HG02759 (cell line): ENCODE data around the gene RYR2.
"Not testable (repeated sequence)": the region's sequence is repeated elsewhere in the genome, so short reads cannot be mapped to it uniquely, and the experiment has no call there.

Experiments used
- ATAC-seq: cut with Tn5 transposase; IDR thresholded peaks from one replicate; pipeline ENCODE4 v1.9.1; 2021; ENCODE audit warnings: mild to moderate bottlenecking, moderate library complexity; ENCODE audit not compliant: unreplicated experiment

The RYR2 gene

GRCh38 chr1:237241038-237241437, 199.1 kb downstream of the RYR2 start:
- no peak for ATAC-seq

GRCh38 chr1:237244778-237245177, 202.8 kb downstream of the RYR2 start:
- ATAC-seq: no peak

- ATAC-seq: no peak
Observed at GRCh38 chr1:237247442-237247841, 205.5 kb downstream of the RYR2 start.

GRCh38 chr1:237249120-237249519, 207.1 kb downstream of the RYR2 start:
- no peak for ATAC-seq

GRCh38 chr1:237250055-237250454, 208.1 kb downstream of the RYR2 start:
- ATAC-seq: no peak

GRCh38 chr1:237255071-237255470, 213.1 kb downstream of the RYR2 start:
- no peak for ATAC-seq

GRCh38 chr1:237258871-237259270, 216.9 kb downstream of the RYR2 start:
- no peak for ATAC-seq

GRCh38 chr1:237261198-237261597, 219.2 kb downstream of the RYR2 start:
- ATAC-seq: no peak

GRCh38 chr1:237267743-237268142, 225.8 kb downstream of the RYR2 start:
- no peak for ATAC-seq

- ATAC-seq: peak; percentile 47
Observed at GRCh38 chr1:237269938-237270337, 228.0 kb downstream of the RYR2 start.

- ATAC-seq: no peak
Observed at GRCh38 chr1:237270353-237270752, 228.4 kb downstream of the RYR2 start.

- ATAC-seq: not testable (repeated sequence)
Observed at GRCh38 chr1:237277994-237278393, 236.0 kb downstream of the RYR2 start.

GRCh38 chr1:237279629-237280028, 237.6 kb downstream of the RYR2 start:
- ATAC-seq: no peak

- no peak for ATAC-seq
Observed at GRCh38 chr1:237281481-237281880, 239.5 kb downstream of the RYR2 start.

GRCh38 chr1:237282208-237282783, 240.3 kb downstream of the RYR2 start:
- ATAC-seq: no peak

GRCh38 chr1:237287876-237288521, 246.0 kb downstream of the RYR2 start:
- no peak for ATAC-seq

GRCh38 chr1:237293804-237294203, 251.8 kb downstream of the RYR2 start:
- no peak for ATAC-seq

- no peak for ATAC-seq
Observed at GRCh38 chr1:237296861-237297260, 254.9 kb downstream of the RYR2 start.

- no peak for ATAC-seq
Observed at GRCh38 chr1:237300642-237301041, 258.7 kb downstream of the RYR2 start.

- ATAC-seq: no peak
Observed at GRCh38 chr1:237303929-237304328, 261.9 kb downstream of the RYR2 start.

GRCh38 chr1:237306726-237307125, 264.7 kb downstream of the RYR2 start:
- ATAC-seq: no peak

GRCh38 chr1:237309595-237310118, 267.7 kb downstream of the RYR2 start:
- no peak for ATAC-seq

GRCh38 chr1:237316352-237316751, 274.4 kb downstream of the RYR2 start:
- no peak for ATAC-seq
